Measurements from ENCODE around the gene CMKLR1.

- TF ChIP-seq CTCF (conservative IDR thresholded peaks at IDR 0.05; ENCODE audit: low read depth, low read length) (no peak), EZH2 (IDR thresholded peaks at IDR 0.05; ENCODE audit: borderline replicate concordance, low read depth, low read length, poor library complexity, severe bottlenecking) (no peak)
Observed at GRCh38 chr12:108273217-108273616, 65.9 kb downstream of the CMKLR1 start.

All from A673 (cell line).